Activated CD8-positive, alpha-beta memory T cell treated with anti-CD3 and anti-CD28 coated beads, Interleukin-2, amount 50 U/mL, for 24 hours (primary cell): Measurements from ENCODE around the gene BANP.

Experiments used
- DNase-seq: peaks from one replicate; pipeline ENCODE4 v3.0.0-alpha.2; 2020; ENCODE audit errors: extremely low read depth

The BANP gene

GRCh38 chr16:87949071-87949744 lies 2.0 kb upstream of the BANP start:
- DNase-seq = no peak

DNA sequence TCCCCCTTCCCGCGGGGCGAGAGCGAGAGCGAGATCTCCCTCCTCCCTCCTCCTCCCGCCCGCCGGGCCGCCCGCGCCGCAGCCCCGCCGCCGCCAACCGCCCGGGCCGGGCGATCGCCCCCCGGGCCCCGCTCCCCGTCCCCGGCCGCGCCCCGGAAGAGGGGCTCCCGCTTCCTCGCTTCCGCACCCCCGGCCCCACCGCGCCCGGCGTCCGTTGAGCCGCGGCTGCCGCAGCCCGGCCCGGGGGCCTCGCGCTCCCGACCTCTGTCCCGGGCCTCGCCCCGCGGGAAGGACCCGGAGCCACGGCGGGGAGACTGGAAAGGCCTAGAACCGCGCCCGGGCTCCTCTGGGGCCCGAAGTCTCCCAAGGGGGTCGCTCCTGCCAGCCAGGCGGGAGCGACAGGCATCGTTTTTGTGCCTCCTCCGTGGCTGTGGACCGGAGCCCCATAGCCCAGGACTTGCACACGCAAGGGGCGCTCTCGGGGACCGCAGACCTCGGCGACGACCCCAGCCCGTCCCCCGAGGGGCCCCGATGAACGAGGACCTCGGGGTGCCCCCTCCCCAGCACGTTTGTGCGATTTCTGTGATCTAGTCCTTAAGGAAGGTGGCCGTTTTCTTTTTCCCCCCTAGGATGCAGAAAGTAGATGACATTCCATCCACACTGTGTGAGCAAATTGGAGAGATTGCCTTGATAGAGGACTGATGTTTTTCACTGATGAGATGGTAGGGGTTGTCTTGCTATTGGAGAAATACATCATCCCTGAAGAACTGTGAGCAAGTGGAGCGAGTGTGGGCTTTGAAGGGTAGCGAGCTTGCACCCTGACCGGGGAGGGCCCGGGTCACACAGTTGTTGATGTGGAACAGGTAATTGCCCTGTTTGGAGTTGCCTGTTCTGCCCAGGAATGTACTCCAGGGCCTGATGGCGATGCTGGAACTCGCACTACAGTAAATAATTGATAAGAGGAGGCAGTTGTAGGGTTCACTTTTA lies 611 bp downstream of the BANP start:
- no peak for DNase-seq

GRCh38 chr16:87952751-87953150 lies 1.5 kb downstream of the BANP start:
- DNase-seq = no peak

DNA sequence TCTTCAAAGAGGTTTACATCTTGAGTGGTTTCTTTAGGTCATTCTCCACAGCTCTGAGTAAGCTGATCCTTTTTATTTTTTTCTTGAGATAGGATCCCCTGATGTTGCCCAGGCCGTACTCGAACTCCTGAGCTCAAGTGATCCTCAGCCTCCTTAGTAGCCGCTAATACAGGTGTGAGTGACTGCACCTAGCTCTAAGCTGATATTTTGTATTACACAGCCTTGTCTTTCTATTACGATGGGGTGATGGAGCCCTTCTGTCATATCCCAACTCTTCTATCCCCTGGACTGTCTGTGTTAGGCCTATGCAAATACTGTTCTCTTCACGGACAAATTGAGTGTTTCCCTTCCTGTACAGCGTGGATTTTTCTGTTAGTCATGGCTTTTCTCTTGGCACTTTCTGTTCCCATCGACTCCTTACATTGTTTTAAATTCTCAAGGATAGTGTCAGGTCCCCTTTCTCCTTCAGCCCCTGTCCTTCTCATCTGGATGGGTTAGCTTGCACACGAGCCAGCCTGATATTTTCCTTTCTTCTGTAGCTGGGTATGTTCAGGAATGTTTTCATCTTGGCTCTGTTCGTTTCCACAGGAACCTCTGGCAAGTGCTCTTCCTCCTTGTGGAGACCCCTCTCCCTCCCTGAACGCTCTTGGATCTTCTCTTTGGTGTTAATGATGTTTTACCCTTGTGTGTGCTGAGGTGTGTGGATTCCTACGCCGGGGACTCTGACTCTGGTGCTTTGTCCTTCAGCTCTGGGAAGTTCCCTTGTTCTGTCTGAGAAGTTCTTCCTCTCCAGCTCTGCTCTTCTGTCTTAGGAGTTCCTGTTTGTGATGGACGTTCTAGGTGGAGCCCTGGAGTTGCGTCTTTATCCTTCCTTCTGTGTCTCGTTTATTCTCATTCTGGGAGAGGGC lies 2.3 kb downstream of the BANP start:
- no peak for DNase-seq

- DNase-seq = no peak
Measured at GRCh38 chr16:87954361-87954760, 3.1 kb downstream of the BANP start.

DNA sequence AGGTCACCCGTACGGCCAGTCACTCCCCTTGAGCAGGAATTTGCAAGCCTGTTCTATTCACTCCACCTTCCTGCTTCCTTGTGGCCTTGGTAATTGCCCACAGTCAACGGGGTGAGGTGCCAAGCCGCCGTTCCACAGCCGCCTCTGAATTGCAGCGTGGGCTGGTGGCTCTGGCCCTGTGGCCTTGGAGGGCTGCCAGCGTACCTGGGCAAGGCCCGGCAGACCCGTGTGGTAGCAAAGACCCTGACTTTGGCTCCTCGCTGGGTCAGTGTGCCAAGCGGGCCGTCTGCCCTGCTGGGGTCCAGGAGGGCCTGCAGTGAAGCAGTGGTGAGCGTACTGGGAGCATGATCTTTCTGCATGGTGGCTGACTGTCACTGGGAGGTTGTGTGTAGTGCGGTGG lies 3.6 kb downstream of the BANP start:
- no peak for DNase-seq

DNA sequence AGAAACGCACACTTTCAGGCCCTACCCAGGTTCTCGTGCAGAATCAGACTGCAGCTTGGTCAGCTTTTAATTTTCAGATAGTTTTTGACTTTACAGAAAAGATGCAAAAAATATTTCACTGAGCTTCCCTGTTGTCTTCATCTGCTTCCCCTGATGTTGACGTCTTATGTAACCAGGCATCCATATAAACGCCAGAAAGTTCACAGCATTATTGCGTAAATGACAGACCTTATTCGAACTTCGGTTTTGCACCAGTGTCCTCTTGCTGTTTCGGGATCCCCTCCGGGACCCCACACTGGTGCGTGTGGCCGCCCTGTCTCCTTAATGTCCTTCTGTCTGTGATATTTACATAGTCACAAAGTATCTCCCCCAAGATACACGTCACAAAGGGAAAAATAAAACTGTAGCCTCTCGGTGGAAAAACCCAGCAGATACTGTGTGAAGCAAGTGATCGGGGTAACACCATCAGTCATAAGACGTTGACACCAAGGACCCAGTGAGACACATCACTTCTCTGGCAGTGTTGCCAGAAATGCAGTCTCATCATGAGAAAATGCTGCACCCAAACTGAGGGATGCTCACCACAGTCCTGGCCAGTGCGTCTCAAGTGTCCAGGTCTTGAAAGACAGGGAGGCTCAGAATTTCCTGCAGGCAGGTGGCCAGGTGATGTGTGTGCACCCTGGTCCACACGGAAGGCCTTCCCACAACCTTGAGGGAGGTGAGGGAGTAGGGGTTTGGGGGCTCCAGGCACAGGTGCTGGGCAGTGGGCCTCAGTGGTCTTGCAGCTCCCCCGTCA lies 4.3 kb downstream of the BANP start:
- no peak for DNase-seq

GRCh38 chr16:87956098-87956364 lies 4.8 kb downstream of the BANP start:
- DNase-seq = no peak

DNA sequence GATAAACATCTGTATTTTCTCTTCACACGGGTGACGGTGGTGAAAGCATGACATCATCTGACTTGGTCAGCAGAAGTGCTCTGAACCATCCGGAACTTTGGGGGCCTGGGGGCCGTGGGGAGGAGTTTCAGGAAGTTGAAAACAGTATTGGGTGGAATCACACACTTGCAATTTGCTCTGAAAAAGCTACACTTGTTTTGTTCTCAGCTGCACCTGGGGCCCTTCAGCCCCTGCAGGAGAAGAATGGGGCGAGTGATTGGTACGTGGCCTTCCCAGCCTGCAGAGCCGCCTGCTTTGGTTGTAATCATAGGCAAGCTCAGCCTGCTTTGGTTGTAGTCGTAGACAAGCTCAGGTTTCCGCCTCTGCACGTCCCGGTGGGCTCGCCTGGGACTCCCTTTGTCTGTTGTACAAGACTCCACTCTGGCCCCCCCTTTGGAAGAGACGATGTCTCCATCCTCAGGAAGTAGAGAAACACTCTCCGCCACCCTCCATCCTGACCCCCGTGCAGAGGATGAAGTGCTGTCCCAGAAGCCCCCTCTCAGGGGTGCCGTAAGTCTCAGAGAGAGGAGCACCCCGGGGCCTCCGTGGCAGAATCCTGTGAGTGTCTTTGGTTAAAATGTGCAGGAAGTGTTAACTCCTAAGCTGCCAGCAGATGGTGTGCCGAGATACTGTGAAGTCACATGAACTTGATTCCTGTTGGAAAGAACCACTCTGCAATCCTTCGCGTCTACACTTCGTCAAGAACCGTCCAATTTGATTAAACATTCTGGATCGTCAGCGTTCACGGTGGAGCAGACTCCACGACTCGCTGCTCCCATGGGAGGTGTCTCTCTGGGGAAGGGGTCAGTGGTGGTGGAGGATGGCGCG lies 5.4 kb downstream of the BANP start:
- peak; percentile 69 for DNase-seq

- DNase-seq = no peak
Measured at GRCh38 chr16:87957296-87958094, 6.3 kb downstream of the BANP start.

- no peak for DNase-seq
Measured at GRCh38 chr16:87958632-87959031, 7.4 kb downstream of the BANP start.

GRCh38 chr16:87959391-87959990 lies 8.3 kb downstream of the BANP start:
- no peak for DNase-seq

DNA sequence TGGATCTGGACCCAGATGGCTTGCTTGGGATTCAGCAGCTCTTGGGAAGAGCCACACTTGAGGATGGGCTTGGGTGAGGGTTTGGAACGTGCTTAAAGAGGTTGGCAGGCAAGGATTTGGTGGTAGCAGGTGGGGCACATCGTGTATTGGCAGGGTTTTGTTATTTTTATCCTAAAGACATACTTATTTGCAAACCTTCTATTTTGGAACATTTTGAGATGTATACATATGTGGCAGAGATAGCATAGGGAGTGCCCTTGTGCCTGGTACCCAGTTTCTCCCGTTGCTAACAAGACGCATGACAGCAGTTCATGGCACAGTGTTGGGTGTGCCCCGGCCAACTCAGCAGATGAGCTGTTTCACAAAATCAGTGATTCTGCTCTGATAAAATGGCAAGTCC lies 9.1 kb downstream of the BANP start:
- DNase-seq = no peak

DNA sequence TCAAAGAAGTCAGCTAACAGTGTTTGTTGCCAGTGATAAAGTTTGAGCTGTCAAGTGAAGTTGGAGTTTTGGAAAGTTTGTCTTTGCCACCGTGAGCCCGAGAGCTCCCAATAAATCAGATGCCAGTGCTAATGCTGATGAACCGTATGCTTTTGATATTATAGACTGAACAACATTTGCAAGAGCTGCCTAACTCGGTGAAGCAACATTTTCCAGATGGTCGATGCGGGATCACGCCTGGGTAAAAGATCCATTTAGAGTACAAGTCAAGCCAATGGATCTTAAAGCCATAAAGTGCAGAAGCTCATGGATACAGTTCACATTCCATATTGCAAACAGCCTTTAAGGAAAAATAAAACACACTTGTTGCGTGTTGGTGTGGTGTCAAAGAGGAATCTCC lies 9.6 kb downstream of the BANP start:
- no peak for DNase-seq

DNA sequence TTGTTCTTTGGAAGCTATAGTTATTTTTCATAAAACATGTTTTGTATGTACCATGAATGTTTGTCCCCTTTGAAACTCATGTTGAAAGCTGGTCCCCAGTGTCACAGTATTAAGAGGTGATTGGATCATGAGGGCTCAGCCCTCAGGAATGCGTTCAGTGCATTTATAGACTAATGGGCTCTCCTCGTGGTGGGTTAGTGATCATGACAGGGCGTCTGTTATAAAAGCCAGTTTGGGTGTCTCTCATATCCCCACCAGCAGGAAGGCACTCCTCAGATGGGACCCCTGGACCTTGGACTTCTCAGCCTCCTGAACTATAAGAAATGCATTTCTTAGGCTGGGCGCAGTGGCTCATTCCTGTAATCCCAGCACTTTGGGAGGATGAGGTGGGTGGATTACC lies 10.4 kb downstream of the BANP start:
- DNase-seq = no peak

- DNase-seq = no peak
Measured at GRCh38 chr16:87963400-87963799, 12.2 kb downstream of the BANP start.

DNA sequence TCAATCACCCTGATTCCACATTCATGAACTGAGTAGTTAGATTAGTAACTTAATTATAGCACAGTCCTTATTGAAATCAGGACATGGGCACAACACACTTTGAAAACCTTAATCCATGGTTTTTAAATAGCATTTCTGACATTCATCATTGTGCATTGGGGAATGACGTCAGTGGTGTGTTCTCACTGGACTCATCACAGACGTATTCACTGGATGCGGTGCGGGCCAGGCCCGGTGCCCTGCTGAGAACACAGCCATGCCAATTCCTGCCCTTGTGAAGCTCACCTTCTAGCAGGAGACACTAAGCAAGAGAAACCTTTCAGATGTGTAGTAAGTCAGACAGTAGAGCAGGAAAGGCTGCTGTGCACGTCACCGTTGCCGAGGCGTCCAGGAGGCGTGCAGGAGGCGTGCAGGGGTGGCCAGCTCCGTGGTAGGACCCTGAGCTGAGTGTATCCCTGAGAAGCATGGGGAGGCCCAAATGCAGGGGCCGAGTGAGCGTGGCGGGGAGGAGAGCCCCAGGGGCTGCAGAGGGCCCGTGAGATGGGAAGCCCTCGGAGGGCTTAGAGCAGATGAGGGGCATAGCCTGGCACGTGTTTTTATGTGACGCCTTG lies 12.9 kb downstream of the BANP start:
- no peak for DNase-seq

- DNase-seq = no peak
Measured at GRCh38 chr16:87965417-87965816, 14.2 kb downstream of the BANP start.
